Activated CD4-positive, alpha-beta T cell treated with anti-CD3 and anti-CD28 coated beads for 1 hour (primary cell): ENCODE results near the gene LRRN1.
"Not testable (repeated sequence)": the region's sequence is repeated elsewhere in the genome, so short reads cannot be mapped to it uniquely, and the experiment has no call there.

Experiments used
- DNase-seq: peaks from one replicate; pipeline ENCODE4 v3.0.0-alpha.2; 2020

LRRN1 gene

DNA sequence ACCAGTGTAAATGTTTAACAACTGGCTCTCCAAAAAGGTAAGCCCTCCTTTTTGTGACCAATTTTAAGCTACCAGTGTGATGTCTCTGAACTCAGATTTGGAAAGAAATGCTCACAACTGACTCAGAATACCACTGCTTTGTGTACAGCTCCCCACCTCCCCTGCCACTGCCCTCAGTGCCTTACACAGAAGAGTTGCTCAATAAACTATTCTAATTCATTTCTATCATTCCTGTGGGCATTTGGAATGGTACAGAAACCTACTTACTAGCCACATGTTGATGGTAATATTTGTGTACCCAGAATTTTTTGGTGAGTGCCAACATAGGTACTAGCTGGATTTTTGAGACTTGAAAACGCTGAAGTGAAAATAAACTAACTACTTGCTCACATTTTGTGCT is 16.0 kb downstream of the LRRN1 start:
- DNase-seq: no peak

DNA sequence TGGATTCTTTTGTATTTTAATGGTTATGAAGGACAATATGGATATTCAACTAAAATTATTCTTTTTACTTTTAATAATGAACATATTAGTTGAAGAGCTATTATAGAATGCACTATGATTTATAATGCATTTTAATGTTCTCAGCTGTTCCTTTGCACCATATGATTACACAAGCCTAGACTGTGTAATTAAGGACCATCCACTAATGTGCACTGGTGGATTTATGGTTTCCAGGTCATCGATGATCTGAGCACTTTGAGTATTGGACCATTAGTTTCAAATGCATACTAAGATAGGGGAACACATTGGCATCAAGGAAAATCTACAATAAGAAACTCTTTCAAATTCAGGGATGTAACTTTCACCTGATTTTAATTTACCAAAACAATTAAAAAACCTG is 16.8 kb downstream of the LRRN1 start:
- DNase-seq: no peak

GRCh38 chr3:3817865-3818264 is 18.6 kb downstream of the LRRN1 start:
- DNase-seq: no peak

DNA sequence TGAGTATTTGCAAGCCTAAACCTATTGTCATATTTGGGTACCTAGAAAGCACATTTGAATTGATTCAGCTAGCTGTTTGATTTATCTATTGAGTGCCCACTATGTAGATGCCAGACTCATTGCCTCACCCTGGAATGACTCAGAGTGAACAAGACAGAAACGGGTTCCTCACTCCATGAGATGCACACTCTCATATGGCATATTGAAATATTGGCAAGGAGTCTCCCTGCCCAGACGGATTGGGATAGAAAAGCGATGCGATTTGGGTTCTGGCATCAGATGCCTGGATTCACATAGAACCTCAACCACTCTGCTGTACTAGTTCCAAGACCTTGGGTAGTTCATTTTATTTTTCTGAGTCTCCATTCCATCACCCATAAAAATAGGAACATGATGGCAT is 22.5 kb downstream of the LRRN1 start:
- DNase-seq: no peak

DNA sequence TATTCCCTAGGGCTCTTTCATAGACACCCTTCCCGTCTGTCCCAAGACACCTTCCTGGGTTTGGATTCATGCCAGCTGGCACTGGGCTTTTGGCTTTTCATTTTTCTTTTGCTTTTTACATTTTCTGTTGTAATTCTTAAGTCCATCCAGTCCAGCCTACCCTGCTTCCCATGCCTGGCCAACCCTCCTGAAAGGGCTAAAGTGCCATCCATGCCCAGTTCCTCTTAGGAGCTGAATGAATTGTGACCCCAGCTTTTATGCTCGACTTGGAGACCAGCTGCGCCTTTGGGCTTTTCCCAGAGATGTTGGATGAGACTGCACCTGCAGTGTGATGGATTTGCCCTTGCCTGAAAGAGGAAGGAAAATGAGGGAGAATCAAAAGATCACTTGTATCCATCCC is 25.8 kb downstream of the LRRN1 start:
- no peak for DNase-seq

DNA sequence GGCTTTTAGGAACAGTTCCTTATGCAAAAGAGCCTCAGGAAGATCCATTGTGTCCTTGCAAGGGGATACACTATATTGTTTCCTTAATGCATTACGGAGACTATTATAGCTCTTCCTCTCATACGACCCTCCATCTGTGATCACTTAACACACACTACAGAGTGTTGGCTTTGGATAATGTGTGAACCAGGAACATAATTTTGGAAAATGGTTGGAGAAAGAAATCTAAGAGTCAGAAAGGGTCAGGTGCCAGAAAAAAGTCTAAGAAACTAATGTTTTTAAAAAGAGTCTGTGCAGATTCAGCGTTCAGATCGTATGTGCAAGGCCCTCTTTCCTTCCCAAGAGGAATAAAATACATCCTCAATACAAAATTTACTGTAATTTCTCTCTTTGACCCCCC is 27.3 kb downstream of the LRRN1 start:
- DNase-seq: no peak

DNA sequence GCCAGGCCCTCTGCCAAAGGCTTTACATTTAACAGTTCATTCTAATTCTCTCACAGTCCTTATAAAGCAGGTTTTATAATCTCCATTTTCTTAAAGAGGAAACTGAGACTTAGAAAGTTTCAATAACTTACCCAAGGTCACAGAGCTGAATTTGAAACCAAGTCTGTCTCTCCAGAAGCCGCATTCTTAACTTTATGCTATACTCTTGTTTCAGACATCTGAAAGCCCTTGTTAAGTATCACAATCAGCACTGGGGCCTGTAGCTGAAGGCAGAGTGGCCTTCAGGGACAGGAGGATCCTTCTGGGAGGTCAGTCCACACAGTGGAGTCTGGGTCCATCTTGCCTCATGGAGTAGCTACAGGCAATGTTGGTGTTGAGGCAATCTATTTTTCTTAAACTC is 27.9 kb downstream of the LRRN1 start:
- no peak for DNase-seq

DNA sequence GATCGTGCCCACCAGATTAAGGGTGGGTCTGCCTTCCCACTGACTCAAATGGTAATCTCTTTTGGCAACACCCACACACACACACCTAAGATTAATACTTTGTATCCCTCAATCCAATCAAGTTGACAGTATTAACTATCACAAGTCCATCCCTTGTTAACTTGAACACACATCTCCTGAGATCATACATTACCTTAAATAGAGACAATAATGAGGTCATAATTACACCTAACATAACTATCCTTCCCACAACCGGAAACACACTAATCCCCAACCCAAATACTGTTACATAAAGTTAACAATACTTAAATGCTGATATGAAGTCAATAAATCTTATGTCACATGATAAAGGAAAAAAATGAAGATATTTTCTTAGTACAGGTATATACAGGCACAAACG is 29.2 kb downstream of the LRRN1 start:
- DNase-seq: not testable (repeated sequence)

DNA sequence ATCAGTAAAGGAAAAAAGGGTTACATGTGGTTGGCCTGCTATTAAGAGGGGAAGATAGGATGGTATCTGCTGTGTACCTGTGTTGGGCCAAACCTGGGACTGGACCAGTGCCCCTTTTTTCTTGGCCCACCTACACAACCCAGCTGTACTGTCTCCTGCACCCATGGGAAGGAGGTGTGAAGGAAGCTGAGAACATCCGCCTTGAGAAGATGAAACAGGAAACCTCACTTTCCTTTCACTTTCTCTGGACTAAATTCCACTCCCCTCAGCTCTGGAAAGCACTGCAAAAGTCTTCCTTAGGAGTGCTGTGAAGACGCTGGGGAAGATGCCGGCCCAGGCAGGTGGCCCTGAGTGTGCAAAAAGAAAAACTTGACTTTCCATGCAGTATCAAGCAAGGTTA is 37.6 kb downstream of the LRRN1 start:
- DNase-seq: no peak

GRCh38 chr3:3842356-3842755 is 43.1 kb downstream of the LRRN1 start:
- DNase-seq: no peak

DNA sequence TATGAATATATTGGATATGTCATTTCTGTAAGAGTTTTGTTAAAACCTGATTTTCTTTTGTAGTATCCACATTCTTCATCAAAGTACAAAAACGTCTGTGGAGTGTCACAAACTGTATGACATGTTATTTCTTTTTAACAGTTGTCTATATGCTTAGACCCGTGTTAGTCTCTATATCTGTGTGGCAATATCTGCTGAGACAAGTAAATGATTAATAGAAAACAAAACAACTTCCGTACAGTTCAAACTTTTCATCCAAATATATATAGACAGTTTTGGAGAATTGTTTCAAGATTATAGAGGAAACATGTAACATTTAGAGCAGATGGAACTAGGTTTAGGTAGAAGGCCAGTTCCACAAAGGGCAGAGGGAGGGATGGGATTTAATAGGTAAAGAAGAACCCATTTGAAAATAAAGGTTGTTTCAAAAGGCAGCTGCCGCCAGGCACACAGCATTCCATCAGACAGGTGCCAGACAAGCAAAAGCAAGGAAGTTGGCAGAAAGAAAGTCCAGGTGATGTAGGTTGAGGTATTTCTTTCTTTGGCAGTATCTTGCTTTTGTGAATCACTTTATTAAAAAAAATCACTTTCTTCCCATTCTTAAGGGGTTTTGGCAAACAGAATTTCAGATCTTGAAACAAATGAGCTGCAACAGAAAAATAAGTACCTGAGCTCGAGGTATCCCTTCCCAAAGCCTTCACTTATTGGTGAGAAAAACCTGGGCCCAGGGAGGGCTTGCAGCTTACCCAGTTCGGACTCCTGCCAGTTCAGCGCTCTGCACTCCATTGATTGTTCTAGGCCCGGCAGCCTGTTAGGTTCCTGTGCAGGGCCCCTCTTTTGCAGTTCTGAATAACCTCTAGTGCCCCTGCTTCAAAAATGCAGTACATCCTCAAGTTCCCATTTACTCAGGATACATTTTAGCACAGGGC is 49.0 kb downstream of the LRRN1 start:
- no peak for DNase-seq

DNA sequence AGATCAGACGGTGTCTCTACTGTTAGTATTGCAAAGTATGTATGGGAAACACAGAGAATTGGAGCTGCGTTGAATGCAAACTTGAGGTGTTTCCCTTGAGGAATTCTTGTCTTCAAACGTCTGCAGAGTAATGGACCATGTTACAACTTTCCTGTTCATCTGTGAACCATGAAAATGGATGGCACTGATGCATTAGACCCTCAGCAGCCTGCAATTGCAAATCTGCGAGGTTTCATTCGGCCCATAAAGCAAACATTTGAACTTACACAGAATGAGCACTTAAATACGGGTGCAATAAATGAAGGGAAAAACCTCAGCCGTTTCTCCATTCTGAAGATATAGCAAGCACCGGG is 49.7 kb downstream of the LRRN1 start:
- no peak for DNase-seq

DNA sequence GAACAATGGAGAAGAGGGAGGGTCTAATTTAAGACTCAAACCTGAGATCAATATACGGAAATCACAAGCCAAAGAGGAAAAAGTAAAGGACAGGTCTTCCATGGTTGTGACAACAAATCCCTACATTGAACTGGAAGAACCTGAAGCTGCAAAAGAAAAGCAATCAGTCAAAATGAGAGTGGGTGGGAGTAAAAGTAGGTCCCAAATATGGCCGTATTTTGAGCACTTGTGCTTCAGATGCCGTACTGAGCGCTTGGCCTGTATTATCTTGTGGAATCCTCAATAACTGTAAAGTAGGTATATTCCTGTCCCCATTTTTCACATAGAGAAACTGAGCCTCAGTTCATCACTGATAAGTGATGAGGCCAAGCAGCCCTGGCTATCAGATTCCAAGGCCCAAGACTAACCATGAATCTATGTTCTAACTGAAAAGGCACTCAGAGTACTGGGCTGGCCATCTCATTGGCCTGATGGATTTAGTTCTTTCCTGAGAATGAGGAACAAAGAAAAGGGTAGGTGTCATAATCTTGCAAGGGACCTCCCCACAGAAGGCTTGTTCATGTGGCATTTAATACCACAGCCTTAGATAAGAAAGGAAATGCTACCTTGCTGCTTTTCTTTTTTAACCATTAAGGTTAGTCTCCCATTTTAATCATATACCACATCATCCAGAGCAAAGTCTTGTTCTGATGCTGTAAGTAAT is 52.5 kb downstream of the LRRN1 start:
- DNase-seq: no peak

DNA sequence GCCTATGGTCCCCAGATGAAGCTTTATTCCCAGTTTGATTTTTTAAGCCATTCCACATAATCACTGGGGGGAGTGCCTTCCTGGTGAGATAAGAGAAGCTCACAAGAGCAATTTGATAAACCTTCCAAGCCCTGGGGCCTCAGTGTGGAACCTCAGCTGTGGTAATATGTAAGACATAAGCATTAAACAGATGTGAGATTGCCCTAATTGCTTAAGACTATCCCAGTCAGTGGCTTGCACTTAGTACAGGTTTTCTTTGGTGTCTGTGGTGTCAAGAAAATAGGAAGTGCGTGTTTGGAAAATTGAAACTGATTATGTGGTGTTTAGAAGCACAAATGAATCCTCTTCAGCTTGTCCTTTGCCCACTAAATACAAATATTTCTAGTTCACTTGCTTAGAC is 54.3 kb downstream of the LRRN1 start:
- DNase-seq: no peak

- DNase-seq: no peak
Measured at GRCh38 chr3:3855056-3855455, 55.8 kb downstream of the LRRN1 start.

DNA sequence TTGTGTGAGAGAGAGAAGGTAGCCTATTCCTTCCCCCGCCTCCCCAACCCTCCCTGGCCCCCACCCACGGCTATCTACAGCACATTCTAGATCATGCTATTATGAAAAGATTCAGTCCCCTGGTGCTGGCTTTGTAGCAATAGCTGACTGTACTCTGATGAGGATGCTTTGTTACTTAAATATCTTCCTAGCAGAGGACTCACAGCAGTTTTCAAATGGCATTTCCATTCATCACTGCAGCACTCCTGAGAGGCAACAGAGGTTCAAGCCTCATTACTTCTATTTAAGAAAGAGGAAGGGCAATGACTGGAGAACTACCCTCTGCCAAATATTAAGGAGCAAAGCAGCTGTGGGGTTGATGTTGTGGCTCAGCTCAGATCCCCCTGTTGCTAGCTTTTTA is 61.0 kb downstream of the LRRN1 start:
- no peak for DNase-seq

GRCh38 chr3:3862534-3862933 is 63.3 kb downstream of the LRRN1 start:
- no peak for DNase-seq

DNA sequence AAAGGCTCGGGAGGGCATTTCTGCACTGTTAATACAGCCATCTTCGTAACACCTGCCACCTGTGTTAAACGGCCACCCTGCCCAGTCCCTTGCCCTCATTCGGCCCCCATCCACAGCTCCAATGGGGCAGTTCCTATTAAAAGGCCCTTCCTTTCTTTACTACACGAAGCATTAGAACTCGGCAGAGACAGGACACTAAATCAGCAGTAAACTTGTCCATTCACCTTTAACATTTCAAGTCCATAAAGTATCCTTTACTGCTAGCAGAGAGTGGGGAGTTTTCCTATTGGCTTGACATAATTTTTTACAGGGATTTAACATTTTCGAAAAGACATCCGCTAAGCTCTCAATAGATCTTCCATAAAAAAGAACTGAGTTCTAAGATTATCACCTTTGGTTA is 76.3 kb downstream of the LRRN1 start:
- DNase-seq: no peak

GRCh38 chr3:3881050-3881449 is 81.8 kb downstream of the LRRN1 start:
- no peak for DNase-seq

- DNase-seq: not testable (repeated sequence)
Measured at GRCh38 chr3:3887311-3887710, 88.1 kb downstream of the LRRN1 start.

DNA sequence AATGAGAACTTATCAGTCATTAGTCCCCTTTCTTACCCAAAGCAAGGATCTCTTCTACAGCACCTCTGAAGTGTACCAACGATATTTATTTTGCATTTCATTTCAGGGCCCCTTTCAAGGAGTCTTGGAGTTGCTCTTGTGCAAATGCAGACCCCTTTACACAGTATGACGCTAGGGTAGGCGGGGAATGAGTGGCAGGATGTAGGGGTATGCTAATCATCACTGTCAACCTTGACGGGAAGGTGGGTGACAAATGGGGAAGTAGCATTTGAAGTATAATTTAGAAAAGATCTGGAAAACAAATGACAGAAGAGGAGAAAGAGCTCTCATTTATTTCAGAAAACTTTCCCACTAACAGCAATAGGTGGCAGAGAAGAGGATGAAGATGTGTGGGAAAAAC is 94.4 kb downstream of the LRRN1 start:
- no peak for DNase-seq
